HG02678 (cell line): ENCODE measurements around the gene INTS1.
"Not testable (repeated sequence)": the region's sequence is repeated elsewhere in the genome, so short reads cannot be mapped to it uniquely, and the experiment has no call there.

ENCODE experiments used
- ATAC-seq: cut with Tn5 transposase; IDR thresholded peaks from one replicate; pipeline ENCODE4 v1.9.1; 2021; ENCODE audit warnings: mild to moderate bottlenecking, moderate library complexity; ENCODE audit not compliant: unreplicated experiment

INTS1 gene

GRCh38 chr7:1449501-1449900, 54.7 kb downstream of the INTS1 start:
- no peak for ATAC-seq

- ATAC-seq: no peak
These were observed 55.2 kb downstream of the INTS1 start for GRCh38 chr7:1448958-1449357.

- ATAC-seq: no peak
These were observed 56.5 kb downstream of the INTS1 start for GRCh38 chr7:1447551-1448244.

- ATAC-seq: no peak
These were observed 57.1 kb downstream of the INTS1 start for GRCh38 chr7:1447112-1447511.

GRCh38 chr7:1446620-1447032, 57.6 kb downstream of the INTS1 start:
- no peak for ATAC-seq

- not testable (repeated sequence) for ATAC-seq
These were observed 58.2 kb downstream of the INTS1 start for GRCh38 chr7:1446026-1446425.

GRCh38 chr7:1445341-1445740, 58.8 kb downstream of the INTS1 start:
- ATAC-seq: no peak

- ATAC-seq: no peak
These were observed 59.3 kb downstream of the INTS1 start for GRCh38 chr7:1444925-1445322.

- ATAC-seq: no peak
These were observed 59.8 kb downstream of the INTS1 start for GRCh38 chr7:1444214-1444924.

GRCh38 chr7:1443587-1444200, 60.5 kb downstream of the INTS1 start:
- ATAC-seq: not testable (repeated sequence)

- ATAC-seq: no peak
These were observed 61.6 kb downstream of the INTS1 start for GRCh38 chr7:1442355-1443124.

- ATAC-seq: no peak
These were observed 62.4 kb downstream of the INTS1 start for GRCh38 chr7:1441615-1442354.

GRCh38 chr7:1440620-1441019, 63.6 kb downstream of the INTS1 start:
- ATAC-seq: no peak

GRCh38 chr7:1439373-1440363, 64.5 kb downstream of the INTS1 start:
- no peak for ATAC-seq

GRCh38 chr7:1438821-1439220, 65.4 kb downstream of the INTS1 start:
- ATAC-seq: no peak

- no peak for ATAC-seq
These were observed 66.0 kb downstream of the INTS1 start for GRCh38 chr7:1438208-1438607.

- no peak for ATAC-seq
These were observed 66.9 kb downstream of the INTS1 start for GRCh38 chr7:1437155-1437880.

GRCh38 chr7:1436608-1437007, 67.6 kb downstream of the INTS1 start:
- no peak for ATAC-seq
